Muscle of leg (tissue), 11 donors: ENCODE data around the gene PHOSPHO1. TPM values are rescaled to one million over a fixed set of nuclear protein-coding genes. Genes with fewer than 3 reads are reported as not detected.
"Not testable (repeated sequence)": the region's sequence is repeated elsewhere in the genome, so short reads cannot be mapped to it uniquely, and the experiment has no call there.

ENCODE experiments used
- DNase-seq: peaks from one replicate; pipeline ENCODE4 v3.0.0; 2013
- H3K27ac ChIP-seq: one replicate; pipeline ENCODE4 v1.5.1; 2013; ENCODE audit warnings: mild to moderate bottlenecking, low read length, control low read depth
- H3K27me3 ChIP-seq: one replicate; pipeline ENCODE4 v1.6.1; 2013; ENCODE audit warnings: low read length; ENCODE audit not compliant: control insufficient read depth, insufficient read depth
- H3K36me3 ChIP-seq: one replicate; pipeline ENCODE4 v1.6.1; 2013; ENCODE audit warnings: low read length; ENCODE audit not compliant: control insufficient read depth, insufficient read depth
- H3K4me1 ChIP-seq: one replicate; pipeline ENCODE4 v1.6.1; 2013; ENCODE audit warnings: low read length; ENCODE audit not compliant: control insufficient read depth, insufficient read depth
- H3K4me3 ChIP-seq: one replicate; pipeline ENCODE4 v1.5.1; 2013; ENCODE audit warnings: low read length, control low read depth
- H3K9me3 ChIP-seq: replicated peaks from 2 replicates; pipeline ENCODE4 v1.6.1; 2013; ENCODE audit warnings: low read depth, low read length; ENCODE audit not compliant: control insufficient read depth
- WGBS: methylation state at CpG from one replicate; pipeline ENCODE4 v1.1.5; 2013; ENCODE audit warnings: missing lambda C conversion rate; ENCODE audit not compliant: insufficient coverage; 5-methylcytosine and 5-hydroxymethylcytosine counted together
- polyA plus RNA-seq, 8 donors: library from polyadenylated mRNA; unstranded; fragments of 120-200 nt; gene quantifications; one replicate each; pipeline versions ENCODE4 v1.2.1 to v1.2.3, GENCODE V29; 2013; ENCODE audit warnings: inconsistent platforms in 1 of 8, low replicate concordance in 1 of 8; ENCODE audit not compliant: insufficient read length in 8 of 8, insufficient read depth in 1 of 8
- total RNA-seq: library from RNA; stranded (reverse); fragments of 120-200 nt; gene quantifications from one replicate; pipeline ENCODE4 v1.2.4, GENCODE V29; 2013

Gene PHOSPHO1
- total and polyA plus RNA-seq, 9 donors = 6.4 to 22.3 (median 12.5) TPM

GRCh38 chr17:49261540-49261939, 31.0 kb upstream of the PHOSPHO1 start:
- not testable (repeated sequence) for H3K27me3 ChIP-seq, DNase-seq, H3K4me3 ChIP-seq, H3K36me3 ChIP-seq, H3K9me3 ChIP-seq, H3K27ac ChIP-seq
- peaks cover 14% of the 10 kb centered on the region for H3K4me1 ChIP-seq
- WGBS = 75% methylated on average over 2 of the region's 9 CpGs

GRCh38 chr17:49260817-49261291, 30.3 kb upstream of the PHOSPHO1 start:
- H3K27me3 ChIP-seq = peaks cover 8% of the 10 kb centered on the region
- peak overlapping the region; percentile 25 for H3K27ac ChIP-seq
- no peaks in the 10 kb centered on the region for H3K9me3 ChIP-seq
- peaks cover 14% of the 10 kb centered on the region for H3K4me1 ChIP-seq
- 32% methylated on average over 2 of the region's 11 CpGs for WGBS
- DNase-seq = peak; percentile 63
- peak overlapping the region; percentile 54 for H3K4me3 ChIP-seq
- H3K36me3 ChIP-seq = no peaks in the 10 kb centered on the region

DNA sequence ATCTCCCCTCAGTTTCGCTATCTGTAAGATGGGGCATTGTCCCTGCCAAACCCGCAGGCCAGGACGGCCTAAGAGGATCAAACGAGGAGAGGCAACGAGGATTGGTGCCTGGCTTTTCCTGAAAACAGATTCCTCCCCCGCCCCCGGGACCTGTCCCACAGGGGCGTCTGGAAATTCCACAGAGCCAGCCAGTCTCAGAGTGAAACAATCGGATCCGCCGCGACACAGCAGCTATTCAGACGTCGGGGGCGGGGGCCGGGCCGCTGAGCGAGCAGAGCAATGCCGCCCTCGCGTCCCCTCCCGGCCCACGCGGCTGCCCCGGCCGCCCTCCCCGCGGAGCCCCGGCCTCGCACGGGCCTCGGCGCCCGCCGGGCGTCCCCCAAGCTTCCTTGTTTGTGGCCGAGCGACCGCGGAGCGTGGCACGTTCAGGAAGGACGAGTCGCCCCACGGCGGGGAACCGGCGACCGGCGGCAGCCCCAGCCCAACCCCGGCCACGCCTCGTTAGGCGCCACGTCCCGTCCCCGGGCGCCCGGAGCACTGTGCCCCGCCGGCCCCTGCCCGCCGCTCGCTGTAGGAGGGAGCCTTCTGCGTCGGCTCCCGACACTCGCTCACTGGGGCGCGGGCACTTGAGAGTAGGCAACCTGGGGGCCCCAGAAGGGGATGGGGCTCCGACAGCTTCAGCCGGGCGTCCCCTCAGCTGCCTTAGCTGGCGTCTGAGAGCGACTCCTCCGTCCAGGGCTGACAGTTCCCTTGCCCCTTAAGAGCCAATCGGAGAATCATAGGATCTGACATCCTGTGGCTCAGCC, 29.6 kb upstream of the PHOSPHO1 start:
- WGBS = under 1% methylated on average over 77 of the region's 77 CpGs
- Histone ChIP-seq H3K36me3 (no peaks in the 10 kb centered on the region), H3K27me3 (peaks cover 8% of the 10 kb centered on the region), H3K4me3 (peak overlapping the region; percentile 54), H3K27ac (peak overlapping the region; percentile 72), H3K4me1 (peaks cover 14% of the 10 kb centered on the region), H3K9me3 (no peaks in the 10 kb centered on the region)
- peak; percentile 69 for DNase-seq

DNA sequence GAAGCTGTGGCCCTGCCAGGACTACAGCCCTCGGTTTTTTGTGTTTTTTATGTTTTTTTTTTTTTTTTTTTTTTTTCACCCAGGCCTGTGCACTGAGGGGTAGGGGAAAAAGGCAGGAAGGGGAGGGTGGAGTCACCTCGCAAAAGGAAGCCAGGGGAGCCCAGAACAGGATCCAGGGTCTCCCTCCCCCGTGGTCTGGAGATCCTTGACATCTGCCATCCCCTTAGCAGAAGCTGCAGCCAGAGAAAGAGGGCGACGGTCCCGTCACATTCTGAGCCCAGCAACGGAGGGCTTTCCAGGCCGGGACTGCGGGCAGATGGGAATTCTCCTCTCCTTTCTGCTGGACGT, 29.1 kb upstream of the PHOSPHO1 start:
- no peak for DNase-seq
- no peaks in the 10 kb centered on the region for H3K36me3 ChIP-seq
- WGBS = 2% methylated on average over 7 of the region's 10 CpGs
- peak overlapping the region; percentile 54 for H3K4me3 ChIP-seq
- no peaks in the 10 kb centered on the region for H3K9me3 ChIP-seq
- H3K27me3 ChIP-seq = peaks cover 8% of the 10 kb centered on the region
- H3K4me1 ChIP-seq = peaks cover 14% of the 10 kb centered on the region
- peak overlapping the region; percentile 72 for H3K27ac ChIP-seq

DNA sequence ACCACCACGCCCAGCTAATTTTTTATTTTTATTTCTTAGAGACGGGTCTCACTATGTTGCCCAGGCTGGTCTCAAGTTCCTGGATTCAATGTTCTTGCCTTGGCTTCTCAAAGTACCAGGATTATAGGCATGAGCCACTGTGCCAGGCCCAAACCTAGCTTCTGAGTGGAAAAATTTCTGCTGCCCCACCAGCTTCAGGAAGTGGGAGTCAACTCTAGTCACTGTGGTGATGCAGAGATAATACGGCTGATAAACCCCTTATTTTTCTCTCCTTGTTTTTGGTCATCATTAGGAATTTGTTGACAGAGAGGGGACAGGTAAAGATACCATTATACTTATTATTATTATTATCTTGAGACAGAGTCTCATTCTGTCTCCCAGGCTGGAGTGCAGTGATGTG, 27.8 kb upstream of the PHOSPHO1 start:
- WGBS = 88% methylated on average over 2 of the region's 3 CpGs

GRCh38 chr17:49255125-49255524, 24.5 kb upstream of the PHOSPHO1 start:
- no CpG with 5 or more reads among the region's 5 CpGs for whole genome bisulfite sequencing
- no peak for DNase-seq
- peaks cover 6% of the 10 kb centered on the region for H3K4me1 ChIP-seq
- no peak overlapping the region for H3K27ac ChIP-seq
- no peaks in the 10 kb centered on the region for H3K9me3 ChIP-seq
- no peak overlapping the region for H3K4me3 ChIP-seq
- H3K27me3 ChIP-seq = peaks cover 4% of the 10 kb centered on the region
- H3K36me3 ChIP-seq = no peaks in the 10 kb centered on the region

More for the DNA sequence above, 27.8 kb upstream of the PHOSPHO1 start:
- Histone ChIP-seq H3K27me3 (peaks cover 8% of the 10 kb centered on the region), H3K9me3 (no peaks in the 10 kb centered on the region), H3K4me1 (peaks cover 14% of the 10 kb centered on the region), H3K4me3 (no peak overlapping the region), H3K27ac (no peak overlapping the region), H3K36me3 (no peaks in the 10 kb centered on the region)
- no peak for DNase-seq

DNA sequence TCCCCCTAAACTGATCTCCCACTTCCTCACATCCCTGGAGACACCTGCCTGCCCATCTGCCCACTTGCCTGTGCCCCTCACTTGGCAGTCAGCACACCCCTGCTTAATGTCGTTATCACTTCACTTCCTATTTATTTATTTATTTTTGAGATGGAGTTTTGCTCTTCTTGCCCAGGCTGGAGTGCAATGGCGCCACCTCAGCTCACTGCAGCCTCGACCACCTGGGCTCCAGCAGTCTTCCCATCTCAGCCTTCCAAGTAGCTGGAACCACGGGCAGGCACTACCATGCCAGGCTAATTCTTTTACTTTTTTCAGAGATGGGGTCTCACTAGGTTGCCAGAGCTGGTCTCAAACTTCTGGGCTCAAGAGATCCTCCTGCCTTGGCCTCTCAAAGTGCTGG, 23.5 kb upstream of the PHOSPHO1 start:
- 39% methylated on average over 2 of the region's 4 CpGs for WGBS
- Histone ChIP-seq H3K4me1 (peaks cover 8% of the 10 kb centered on the region), H3K9me3 (no peaks in the 10 kb centered on the region), H3K4me3 (no peak overlapping the region), H3K36me3 (no peaks in the 10 kb centered on the region), H3K27ac (no peak overlapping the region), H3K27me3 (peaks cover 4% of the 10 kb centered on the region)
- no peak for DNase-seq

DNA sequence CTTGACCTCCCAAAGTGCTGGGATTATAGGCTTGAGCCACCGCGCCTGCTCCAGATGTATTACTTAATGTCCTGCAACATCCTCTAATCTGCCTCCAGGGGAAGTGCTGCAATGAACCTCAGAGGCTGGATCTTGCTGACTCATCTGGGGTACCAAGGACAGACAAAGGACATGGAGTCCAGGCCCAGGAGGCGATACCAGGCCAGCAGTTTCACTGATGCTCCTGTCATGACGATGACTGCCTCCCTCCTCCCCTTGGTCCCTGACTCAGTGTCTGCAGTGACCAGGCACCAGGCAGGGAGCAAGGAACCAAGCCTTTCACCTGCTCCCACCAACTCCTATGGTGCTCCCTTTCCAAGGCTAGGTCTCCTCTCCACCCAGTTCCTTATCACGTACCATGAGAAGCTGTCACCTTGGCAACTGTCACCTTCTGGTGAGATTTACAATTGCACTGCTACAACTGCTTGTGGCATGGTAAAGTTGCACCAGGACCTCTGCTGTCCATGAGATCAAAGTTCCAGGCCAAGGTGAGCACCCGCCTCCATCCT, 21.6 kb upstream of the PHOSPHO1 start:
- Histone ChIP-seq H3K4me3 (no peak overlapping the region), H3K4me1 (peaks cover 10% of the 10 kb centered on the region), H3K27ac (no peak overlapping the region), H3K9me3 (no peaks in the 10 kb centered on the region), H3K27me3 (peaks cover 4% of the 10 kb centered on the region), H3K36me3 (no peaks in the 10 kb centered on the region)
- WGBS = 67% methylated on average over 4 of the region's 6 CpGs
- DNase-seq = no peak

- peak overlapping the region; percentile 42 for H3K27ac ChIP-seq
- H3K4me1 ChIP-seq = peaks cover 10% of the 10 kb centered on the region
- H3K4me3 ChIP-seq = no peak overlapping the region
- WGBS = 94% methylated on average over 7 of the region's 12 CpGs
- no peaks in the 10 kb centered on the region for H3K36me3 ChIP-seq
- H3K27me3 ChIP-seq = peaks cover 3% of the 10 kb centered on the region
- no peak for DNase-seq
- H3K9me3 ChIP-seq = no peaks in the 10 kb centered on the region
Measured at GRCh38 chr17:49249890-49250522, 19.4 kb upstream of the PHOSPHO1 start.

DNA sequence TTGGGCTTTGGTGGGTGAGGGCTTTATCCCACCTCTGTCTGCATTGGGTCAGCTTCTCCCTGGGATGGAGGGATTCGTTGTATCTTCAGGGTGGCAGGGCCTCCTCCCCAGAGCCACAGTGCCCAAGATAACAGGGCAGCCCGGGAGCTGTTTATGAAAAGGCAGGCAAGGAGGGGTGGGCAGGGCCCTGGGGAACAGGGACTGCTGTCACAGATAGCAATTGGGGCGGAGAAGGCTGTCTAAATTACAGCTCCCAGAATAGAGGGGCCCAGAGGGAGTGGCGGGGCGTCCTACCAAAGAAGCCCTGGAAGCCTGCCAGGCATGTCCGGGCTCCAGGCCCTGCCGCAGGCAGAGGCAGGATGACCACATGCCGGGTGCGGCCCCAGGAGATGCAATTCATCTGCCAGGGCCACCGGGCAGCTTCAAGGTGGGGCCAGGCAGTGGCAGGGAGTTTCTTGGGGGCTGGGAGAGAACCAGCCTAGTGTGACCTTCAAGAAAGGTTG, 18.8 kb upstream of the PHOSPHO1 start:
- H3K27ac ChIP-seq = peak overlapping the region; percentile 74
- DNase-seq = peak; percentile 73
- H3K9me3 ChIP-seq = no peaks in the 10 kb centered on the region
- 37% methylated on average over 7 of the region's 10 CpGs for WGBS
- no peak overlapping the region for H3K4me3 ChIP-seq
- peaks cover 2% of the 10 kb centered on the region for H3K27me3 ChIP-seq
- no peaks in the 10 kb centered on the region for H3K36me3 ChIP-seq
- H3K4me1 ChIP-seq = peaks cover 10% of the 10 kb centered on the region
